GM23338 (cell line): ENCODE results near the gene CDCA4. TPM values are rescaled to one million over a fixed set of nuclear protein-coding genes. Genes with fewer than 3 reads are reported as not detected.

ENCODE experiments used
- ATAC-seq: fragments of 200-7000 bp; cut with Tn5 transposase; 3 replicates; pipeline ENCODE4 v1.9.1; 2020
- DNase-seq: peaks from one replicate; pipeline ENCODE4 v3.0.0-alpha.2; 2015; ENCODE audit warnings: low spot score
- H2AFZ ChIP-seq: fragments of 200-600 bp; sonication (generic); 2 replicates; pipeline ENCODE4 v1.8.0; 2016; ENCODE audit warnings: antibody characterized with exemption, mild to moderate bottlenecking, moderate library complexity
- H3F3A ChIP-seq: fragments of 200-600 bp; sonication (generic); replicated peaks from 2 replicates; pipeline ENCODE4 v1.8.0; 2017; ENCODE audit warnings: antibody characterized with exemption, mixed run types, low read depth
- H3K27ac ChIP-seq: fragments of 200-600 bp; sonication (generic); 2 replicates; pipeline ENCODE4 v1.6.1; 2016; ENCODE audit warnings: low read depth
- H3K27me3 ChIP-seq: fragments of 200-600 bp; sonication (generic); 2 replicates; pipeline ENCODE4 v1.8.0; 2016; ENCODE audit warnings: mild to moderate bottlenecking, mixed run types, moderate library complexity; ENCODE audit not compliant: insufficient read depth
- H3K36me3 ChIP-seq: fragments of 200-600 bp; sonication (generic); 2 replicates; pipeline ENCODE4 v1.8.0; 2016; ENCODE audit warnings: mild to moderate bottlenecking; ENCODE audit not compliant: insufficient read depth
- H3K4me1 ChIP-seq: fragments of 200-600 bp; sonication (generic); 2 replicates; pipeline ENCODE4 v1.8.0; 2016; ENCODE audit warnings: mild to moderate bottlenecking, moderate library complexity; ENCODE audit not compliant: insufficient read depth
- H3K4me2 ChIP-seq: fragments of 200-600 bp; sonication (generic); 2 replicates; pipeline ENCODE4 v1.7.1; 2017; ENCODE audit warnings: mixed run types
- H3K4me3 ChIP-seq: fragments of 200-600 bp; sonication (generic); 2 replicates; pipeline ENCODE4 v1.6.1; 2016; ENCODE audit warnings: mixed run types
- H3K79me2 ChIP-seq: fragments of 200-600 bp; sonication (generic); replicated peaks from 2 replicates; pipeline ENCODE4 v1.8.0; 2017; ENCODE audit warnings: mild to moderate bottlenecking; ENCODE audit not compliant: insufficient read depth
- H3K9me2 ChIP-seq: fragments of 200-600 bp; sonication (generic); 2 replicates; pipeline ENCODE4 v1.8.0; 2017; ENCODE audit not compliant: insufficient read depth
- H4K20me1 ChIP-seq: fragments of 200-600 bp; sonication (generic); replicated peaks from 2 replicates; pipeline ENCODE4 v1.8.0; 2017; ENCODE audit warnings: mild to moderate bottlenecking; ENCODE audit not compliant: insufficient read depth
- H3K27ac Mint-ChIP-seq: 2 replicates; pipeline ENCODE4 v1.8.0; 2020; ENCODE audit warnings: inconsistent platforms, mild to moderate bottlenecking, moderate library complexity, mixed read lengths
- H3K27me3 Mint-ChIP-seq: 3 replicates; pipeline ENCODE4 v1.8.0; 2022; ENCODE audit warnings: low read depth, mild to moderate bottlenecking, moderate library complexity, mixed read lengths, inconsistent platforms; ENCODE audit not compliant: insufficient read depth, poor library complexity
- H3K36me3 Mint-ChIP-seq: 3 replicates; pipeline ENCODE4 v1.8.0; 2021; ENCODE audit warnings: low read depth, mild to moderate bottlenecking, inconsistent platforms, moderate library complexity, mixed read lengths
- H3K4me1 Mint-ChIP-seq: 3 replicates; pipeline ENCODE4 v1.8.0; 2020; ENCODE audit warnings: mild to moderate bottlenecking, inconsistent platforms, mixed read lengths
- H3K4me3 Mint-ChIP-seq: 3 replicates; pipeline ENCODE4 v1.8.0; 2021; ENCODE audit warnings: moderate library complexity, mild to moderate bottlenecking, inconsistent platforms, mixed read lengths
- H3K9me3 Mint-ChIP-seq: 3 replicates; pipeline ENCODE4 v1.8.0; 2020; ENCODE audit warnings: moderate library complexity, mild to moderate bottlenecking, inconsistent platforms, mixed read lengths
- CREB1 ChIP-seq: fragments of 250-450 bp; sonication (Bioruptor Pico); IDR thresholded peaks from 2 replicates; pipeline ENCODE4 v1.5.0; 2020; ENCODE audit warnings: low read depth, mild to moderate bottlenecking, moderate library complexity
- CTCF ChIP-seq, 2 experiments: fragments of 200-600 bp in 1 of 2; sonication (generic) in 1 of 2; conservative IDR thresholded peaks; 2 replicates each; pipeline versions ENCODE4 v1.5.1 to v1.6.1; 2016 to 2017; ENCODE audit warnings: antibody characterized with exemption in 2 of 2, low read depth in 2 of 2, mild to moderate bottlenecking in 2 of 2, moderate library complexity in 1 of 2
- EZH2 ChIP-seq: fragments of 200-600 bp; sonication (generic); IDR thresholded peaks from one replicate; pipeline ENCODE4 v1.8.0; 2017; ENCODE audit warnings: antibody characterized with exemption, mild to moderate bottlenecking, low read depth; ENCODE audit not compliant: unreplicated experiment
- EZH2phosphoT487 ChIP-seq: fragments of 200-600 bp; sonication (generic); IDR thresholded peaks from one replicate; pipeline ENCODE4 v1.8.1; 2018; ENCODE audit warnings: antibody characterized with exemption; ENCODE audit not compliant: unreplicated experiment
- JUNB ChIP-seq: IDR thresholded peaks from one replicate; pipeline ENCODE4 v1.6.1; 2016; ENCODE audit warnings: antibody characterized with exemption; ENCODE audit not compliant: unreplicated experiment
- NANOG ChIP-seq: IDR thresholded peaks from 2 replicates; pipeline ENCODE4 v1.6.1; 2016; ENCODE audit warnings: antibody characterized with exemption, borderline replicate concordance
- STAT1 ChIP-seq: IDR thresholded peaks from one replicate; pipeline ENCODE4 v1.6.1; 2016; ENCODE audit warnings: antibody characterized with exemption; ENCODE audit not compliant: unreplicated experiment
- ZNF114 ChIP-seq: fragments of 250-450 bp; sonication (Bioruptor Pico); IDR thresholded peaks from 2 replicates; pipeline ENCODE4 v1.5.0; 2020; ENCODE audit warnings: mild to moderate bottlenecking, moderate library complexity
- ZNF331 ChIP-seq: fragments of 250-450 bp; sonication (Bioruptor Pico); IDR thresholded peaks from 2 replicates; pipeline ENCODE4 v1.5.0; 2020; ENCODE audit warnings: low read depth, mild to moderate bottlenecking, moderate library complexity
- ZNF462 ChIP-seq: fragments of 250-450 bp; sonication (Bioruptor Pico); IDR thresholded peaks from 2 replicates; pipeline ENCODE4 v1.5.0; 2020; ENCODE audit warnings: mild to moderate bottlenecking, moderate library complexity
- polyA plus RNA-seq: library from polyadenylated mRNA; unstranded; fragments of >200 nt; fragmentation: Nextera tagmentation; extraction: Ambion mirVana; gene quantifications from 2 replicates; pipeline ENCODE4 v1.2.1, GENCODE V29; 2016
- total RNA-seq: library from RNA; depleted of rRNA; stranded (reverse); fragments of >200 nt; shearing (Covaris generic); gene quantifications from 2 replicates; pipeline ENCODE4 v1.2.3, GENCODE V29; 2014

Gene CDCA4
- total and polyA plus RNA-seq, 2 experiments from 2014 or later: 32.6 to 70.7 TPM

- Mint-ChIP-seq H3K27me3 (peaks cover 30% of the 10 kb centered on the region), H3K4me1 (peaks cover 11% of the 10 kb centered on the region; the same call in 2 of the 3 replicates), H3K4me3 (no peak overlapping the region), H3K9me3 (no peaks in the 10 kb centered on the region), H3K36me3 (no peaks in the 10 kb centered on the region), H3K27ac (no peak overlapping the region)
- Histone ChIP-seq H3K27me3 (peaks cover 18% of the 10 kb centered on the region), H3K9me2 (no peaks in the 10 kb centered on the region), H2AFZ (no peak overlapping the region), H3K4me2 (no peak overlapping the region), H3K4me3 (no peak overlapping the region), H3K36me3 (no peaks in the 10 kb centered on the region), H3F3A (no peaks in the 10 kb centered on the region), H3K4me1 (peaks cover 6% of the 10 kb centered on the region; the same call in 1 of the 2 replicates), H4K20me1 (no peaks in the 10 kb centered on the region), H3K27ac (no peak overlapping the region), H3K79me2 (no peaks in the 10 kb centered on the region)
- DNase-seq: no peak
- no peak for TF ChIP-seq CTCF (conservative IDR thresholded peaks at IDR 0.05; ENCODE audit: low read depth in 2 of 2)
- no peak for TF ChIP-seq ZNF114
- no peak for TF ChIP-seq NANOG
- no peak for TF ChIP-seq EZH2phosphoT487
- no peak for TF ChIP-seq CREB1 (CRISPR knock-in tag)
- TF ChIP-seq ZNF462 (CRISPR knock-in tag): no peak
- no peak for TF ChIP-seq STAT1
- no peak for TF ChIP-seq JUNB
- no peak for TF ChIP-seq ZNF331 (CRISPR knock-in tag)
- no peak for TF ChIP-seq EZH2
- no peak for ATAC-seq
These were observed 47.8 kb downstream of the CDCA4 start for GRCh38 chr14:104973135-104973384.
